Right lobe of liver (tissue), 4 donors: Measurements from ENCODE around the gene GLIS2.

Source experiments
- POLR2A ChIP-seq: fragments of 450-650 bp; IDR thresholded peaks from one replicate; pipeline ENCODE4 v1.6.1; 2017; ENCODE audit warnings: antibody characterized with exemption, mild to moderate bottlenecking
- TF ChIP-seq, protein P1 (sequence below), 4 donors: fragments of 200-600 bp in 3 of 4; fragments of 450-650 bp in 1 of 4; IDR thresholded peaks; one replicate each; pipeline versions ENCODE4 v1.5.1 to v1.8.0; 2016 to 2022; ENCODE audit warnings: antibody characterized with exemption in 4 of 4, mild to moderate bottlenecking in 2 of 4
- donor health status: DM: no; HTN: no; CAD: no.
- donor health status: DM: no; HTN: no; CAD: no.
- donor health status: DM: no; HTN: yes; CAD: no.

GRCh38 chr16:4328782-4329775 is 13.2 kb downstream of the GLIS2 start:
- TF ChIP-seq POLR2A, result no peak
- TF ChIP-seq, protein P1, sequence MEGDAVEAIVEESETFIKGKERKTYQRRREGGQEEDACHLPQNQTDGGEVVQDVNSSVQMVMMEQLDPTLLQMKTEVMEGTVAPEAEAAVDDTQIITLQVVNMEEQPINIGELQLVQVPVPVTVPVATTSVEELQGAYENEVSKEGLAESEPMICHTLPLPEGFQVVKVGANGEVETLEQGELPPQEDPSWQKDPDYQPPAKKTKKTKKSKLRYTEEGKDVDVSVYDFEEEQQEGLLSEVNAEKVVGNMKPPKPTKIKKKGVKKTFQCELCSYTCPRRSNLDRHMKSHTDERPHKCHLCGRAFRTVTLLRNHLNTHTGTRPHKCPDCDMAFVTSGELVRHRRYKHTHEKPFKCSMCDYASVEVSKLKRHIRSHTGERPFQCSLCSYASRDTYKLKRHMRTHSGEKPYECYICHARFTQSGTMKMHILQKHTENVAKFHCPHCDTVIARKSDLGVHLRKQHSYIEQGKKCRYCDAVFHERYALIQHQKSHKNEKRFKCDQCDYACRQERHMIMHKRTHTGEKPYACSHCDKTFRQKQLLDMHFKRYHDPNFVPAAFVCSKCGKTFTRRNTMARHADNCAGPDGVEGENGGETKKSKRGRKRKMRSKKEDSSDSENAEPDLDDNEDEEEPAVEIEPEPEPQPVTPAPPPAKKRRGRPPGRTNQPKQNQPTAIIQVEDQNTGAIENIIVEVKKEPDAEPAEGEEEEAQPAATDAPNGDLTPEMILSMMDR (IDR thresholded peaks at IDR 0.05), result no peak
